Neutrophil (primary cell): ENCODE data around the gene C2CD3.

Source experiments
- H3K27ac ChIP-seq: fragments of 200-600 bp; sonication (generic); 2 replicates; pipeline ENCODE4 v1.5.1; 2016; ENCODE audit warnings: mild to moderate bottlenecking, moderate library complexity
- H3K27me3 ChIP-seq: fragments of 200-600 bp; sonication (generic); 2 replicates; pipeline ENCODE4 v1.6.0; 2016; ENCODE audit warnings: mild to moderate bottlenecking
- H3K36me3 ChIP-seq: fragments of 200-600 bp; sonication (generic); 2 replicates; pipeline ENCODE4 v1.5.1; 2017
- H3K4me1 ChIP-seq, 2 experiments: fragments of 200-600 bp in 1 of 2; sonication (generic) in 1 of 2; 1 replicate in 1 of 2; 2 replicates in 1 of 2; pipeline versions ENCODE4 v1.5.1 to v1.6.1; 2013 to 2016; ENCODE audit warnings: low read depth in 1 of 2, low read length in 1 of 2, mild to moderate bottlenecking in 1 of 2, moderate library complexity in 1 of 2; ENCODE audit not compliant: control insufficient read depth in 1 of 2, insufficient read depth in 1 of 2
- H3K4me3 ChIP-seq, 2 experiments: fragments of 200-600 bp in 1 of 2; sonication (generic) in 1 of 2; 1 replicate in 1 of 2; 2 replicates in 1 of 2; pipeline ENCODE4 v1.5.1; 2013 to 2016; ENCODE audit warnings: low read depth in 1 of 2, low read length in 1 of 2, mild to moderate bottlenecking in 1 of 2, moderate library complexity in 1 of 2
- H3K9me3 ChIP-seq: fragments of 200-600 bp; sonication (generic); 2 replicates; pipeline ENCODE4 v1.5.1; 2016
- CTCF ChIP-seq: fragments of 200-600 bp; sonication (generic); IDR thresholded peaks from 2 replicates; pipeline ENCODE4 v1.5.1; 2016; ENCODE audit warnings: antibody characterized with exemption

Gene C2CD3

GRCh38 chr11:74043450-74043849 is 127.4 kb downstream of the C2CD3 start:
- TF ChIP-seq CTCF: no peak
- Histone ChIP-seq H3K27ac (no peak overlapping the region), H3K4me3 (no peak overlapping the region), H3K27me3 (no peaks in the 10 kb centered on the region), H3K9me3 (no peaks in the 10 kb centered on the region), H3K36me3 (peaks cover 57% of the 10 kb centered on the region), H3K4me1 (no peaks in the 10 kb centered on the region)

- no peak overlapping the region for H3K27ac ChIP-seq
- no peak for TF ChIP-seq CTCF
- peaks cover 90% of the 10 kb centered on the region for H3K36me3 ChIP-seq
- no peaks in the 10 kb centered on the region for H3K4me1 ChIP-seq
- no peaks in the 10 kb centered on the region for H3K9me3 ChIP-seq
- H3K27me3 ChIP-seq: no peaks in the 10 kb centered on the region
- no peak overlapping the region for H3K4me3 ChIP-seq
Measured at GRCh38 chr11:74037309-74037708, 133.5 kb downstream of the C2CD3 start.

GRCh38 chr11:74035264-74035663 is 135.5 kb downstream of the C2CD3 start:
- H3K4me3 ChIP-seq: no peak overlapping the region
- no peaks in the 10 kb centered on the region for H3K4me1 ChIP-seq
- H3K27ac ChIP-seq: no peak overlapping the region
- H3K9me3 ChIP-seq: no peaks in the 10 kb centered on the region
- H3K36me3 ChIP-seq: peaks cover 95% of the 10 kb centered on the region
- H3K27me3 ChIP-seq: no peaks in the 10 kb centered on the region
- TF ChIP-seq CTCF: no peak

- no peaks in the 10 kb centered on the region for H3K9me3 ChIP-seq
- no peaks in the 10 kb centered on the region for H3K4me1 ChIP-seq
- no peak for TF ChIP-seq CTCF
- H3K27me3 ChIP-seq: no peaks in the 10 kb centered on the region
- H3K36me3 ChIP-seq: peaks cover 94% of the 10 kb centered on the region
- H3K4me3 ChIP-seq: no peak overlapping the region
- no peak overlapping the region for H3K27ac ChIP-seq
Measured at GRCh38 chr11:74033046-74033445, 137.8 kb downstream of the C2CD3 start.

- Histone ChIP-seq H3K36me3 (peaks cover 84% of the 10 kb centered on the region), H3K27ac (no peak overlapping the region), H3K9me3 (no peaks in the 10 kb centered on the region), H3K27me3 (no peaks in the 10 kb centered on the region), H3K4me3 (no peak overlapping the region), H3K4me1 (no peaks in the 10 kb centered on the region)
- TF ChIP-seq CTCF: no peak
Measured at GRCh38 chr11:74030723-74031676, 139.8 kb downstream of the C2CD3 start.
